ENCODE results near the gene HS6ST1.

DNA sequence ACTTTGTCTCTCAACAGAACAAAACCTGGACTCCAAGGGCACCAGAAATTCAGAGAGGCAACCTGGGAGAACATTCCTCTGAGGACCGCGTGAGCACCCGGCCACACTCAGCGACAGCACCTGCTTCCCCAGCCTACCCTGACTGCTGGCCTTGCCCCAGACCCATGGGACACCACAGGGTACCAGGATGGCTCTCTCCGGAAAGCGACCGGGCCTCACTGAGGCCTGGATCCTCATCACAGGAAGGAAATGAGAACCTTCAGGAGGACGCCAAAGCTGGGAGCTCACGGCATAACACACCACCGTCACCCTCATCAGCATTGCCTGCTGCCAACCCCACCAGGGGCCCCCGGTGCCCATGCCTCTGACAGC lies 38.9 kb downstream of the HS6ST1 start:
- TF ChIP-seq PAX5 (IDR thresholded peaks at IDR 0.05; ENCODE audit: insufficient read depth, low read length, severe bottlenecking) (no peak), POLR2AphosphoS5 (IDR thresholded peaks at IDR 0.05; ENCODE audit: low read depth, low read length) (no peak)

Measured in GM12891 (cell line).